Breast epithelium (tissue), 4 donors: ENCODE data around the gene PTPN3. TPM values are rescaled to one million over a fixed set of nuclear protein-coding genes. Genes with fewer than 3 reads are reported as not detected.
"Not testable (repeated sequence)": the region's sequence is repeated elsewhere in the genome, so short reads cannot be mapped to it uniquely, and the experiment has no call there.

Experiments used
- DNase-seq, 2 donors: peaks; one replicate each; pipeline ENCODE4 v3.0.0-alpha.2; 2019; ENCODE audit warnings: low spot score in 2 of 2
- H3K27ac ChIP-seq, 2 donors: fragments of 200-600 bp; sonication (generic) in 1 of 2; one replicate each; pipeline ENCODE4 v1.5.1; 2016 to 2019; ENCODE audit warnings: mild to moderate bottlenecking in 1 of 2
- H3K27me3 ChIP-seq, 2 donors: fragments of 200-600 bp; sonication (generic) in 1 of 2; one replicate each; pipeline versions ENCODE4 v1.5.1 to v1.6.0; 2017 to 2019; ENCODE audit warnings: control low read depth in 1 of 2, mild to moderate bottlenecking in 1 of 2
- H3K36me3 ChIP-seq: fragments of 200-600 bp; one replicate; pipeline ENCODE4 v1.5.1; 2019
- H3K4me1 ChIP-seq, 2 donors: fragments of 200-600 bp; sonication (generic); one replicate each; pipeline ENCODE4 v1.5.1; 2016 to 2019; ENCODE audit warnings: control low read depth in 1 of 2
- H3K4me3 ChIP-seq, 3 donors: fragments of 200-600 bp; sonication (generic); 1 replicate in 2 of 3; 2 replicates in 1 of 3; pipeline ENCODE4 v1.5.1; 2016 to 2019; ENCODE audit warnings: mild to moderate bottlenecking in 3 of 3, moderate library complexity in 2 of 3
- H3K9me3 ChIP-seq, 2 donors: fragments of 200-600 bp; sonication (generic) in 1 of 2; one replicate each; pipeline ENCODE4 v1.5.1; 2016 to 2019; ENCODE audit warnings: control low read depth in 1 of 2
- CTCF ChIP-seq, 3 donors: fragments of 450-650 bp; IDR thresholded peaks; one replicate each; pipeline ENCODE4 v1.5.1; 2016 to 2017; ENCODE audit warnings: antibody characterized with exemption in 3 of 3, mild to moderate bottlenecking in 3 of 3, moderate library complexity in 3 of 3
- POLR2A ChIP-seq: fragments of 450-650 bp; IDR thresholded peaks from one replicate; pipeline ENCODE4 v1.6.1; 2016; ENCODE audit warnings: antibody characterized with exemption, mild to moderate bottlenecking, moderate library complexity
- POLR2AphosphoS5 ChIP-seq, 3 donors: sonication (generic); formaldehyde crosslinking; IDR thresholded peaks; one replicate each; pipeline ENCODE4 v1.6.1; 2017; ENCODE audit warnings: antibody characterized with exemption in 3 of 3
- intact Hi-C: fragments of 100-400 bp; cut with DNase I; formaldehyde crosslinking; loops from one replicate; pipeline ENCODE4 v1.15.1; 2023; ENCODE audit warnings: low total_unique reads
- total RNA-seq, 3 donors: library from RNA; depleted of rRNA; stranded (reverse); fragments of >200 nt; gene quantifications; one replicate each; pipeline ENCODE4 v1.1.0, GENCODE V29; 2016

Gene PTPN3
- total RNA-seq, 3 donors from 2014 or later = 4.2 to 21.2 (median 14.4) TPM

GRCh38 chr9:109360771-109361170 is 137.3 kb downstream of the PTPN3 start:
- Histone ChIP-seq H3K9me3 (no peaks in the 10 kb centered on the region), H3K36me3 (no peaks in the 10 kb centered on the region), H3K27me3 (no peaks in the 10 kb centered on the region), H3K4me1 (no peaks in the 10 kb centered on the region), H3K4me3 (no peak overlapping the region), H3K27ac (no peak overlapping the region)
- no peak for DNase-seq
- no peak for TF ChIP-seq CTCF (IDR thresholded peaks at IDR 0.05)
- no peak for TF ChIP-seq POLR2AphosphoS5 (IDR thresholded peaks at IDR 0.05)
- no peak for TF ChIP-seq POLR2A
- intact Hi-C loops = no loop called here

- H3K36me3 ChIP-seq, H3K4me3 ChIP-seq, H3K9me3 ChIP-seq, H3K4me1 ChIP-seq, H3K27ac ChIP-seq, intact Hi-C loops, H3K27me3 ChIP-seq, DNase-seq: not testable (repeated sequence)
These were observed 139.0 kb downstream of the PTPN3 start for GRCh38 chr9:109358968-109359603.

GRCh38 chr9:109355564-109356297 is 142.4 kb downstream of the PTPN3 start:
- no peak for DNase-seq
- Histone ChIP-seq H3K36me3 (no peaks in the 10 kb centered on the region), H3K27ac (no peak overlapping the region), H3K9me3 (no peaks in the 10 kb centered on the region), H3K4me3 (no peak overlapping the region), H3K27me3 (no peaks in the 10 kb centered on the region), H3K4me1 (no peaks in the 10 kb centered on the region)
- no peak for TF ChIP-seq POLR2AphosphoS5 (IDR thresholded peaks at IDR 0.05)
- TF ChIP-seq POLR2A = no peak
- no peak for TF ChIP-seq CTCF (IDR thresholded peaks at IDR 0.05)
- intact Hi-C loops = no loop called here

- TF ChIP-seq POLR2AphosphoS5 (IDR thresholded peaks at IDR 0.05) (no peak), CTCF (IDR thresholded peaks at IDR 0.05) (no peak), POLR2A (no peak)
- intact Hi-C loops = no loop called here
- no peak for DNase-seq
- no peaks in the 10 kb centered on the region for H3K27me3 ChIP-seq
- H3K9me3 ChIP-seq = no peaks in the 10 kb centered on the region
- H3K36me3 ChIP-seq = no peaks in the 10 kb centered on the region
- no peak overlapping the region for H3K4me3 ChIP-seq
- H3K27ac ChIP-seq = no peak overlapping the region
- H3K4me1 ChIP-seq = no peaks in the 10 kb centered on the region
These were observed 143.9 kb downstream of the PTPN3 start for GRCh38 chr9:109354190-109354589.

GRCh38 chr9:109351032-109351431 is 147.1 kb downstream of the PTPN3 start:
- TF ChIP-seq POLR2AphosphoS5 (IDR thresholded peaks at IDR 0.05) (no peak), CTCF (IDR thresholded peaks at IDR 0.05) (no peak), POLR2A (no peak)
- H3K4me3 ChIP-seq = no peak overlapping the region
- no peaks in the 10 kb centered on the region for H3K9me3 ChIP-seq
- no peak for DNase-seq
- no peaks in the 10 kb centered on the region for H3K27me3 ChIP-seq
- intact Hi-C loops = no loop called here
- no peak overlapping the region for H3K27ac ChIP-seq
- no peaks in the 10 kb centered on the region for H3K4me1 ChIP-seq
- no peaks in the 10 kb centered on the region for H3K36me3 ChIP-seq
